HG03135 (cell line): ENCODE data around the gene MYO9B.
A peak's percentile ranks its signal among the peaks of the same experiment; 100 is the strongest.

ENCODE experiments used
- ATAC-seq: cut with Tn5 transposase; IDR thresholded peaks from one replicate; pipeline ENCODE4 v1.9.1; 2021; ENCODE audit warnings: mild to moderate bottlenecking, moderate library complexity; ENCODE audit not compliant: unreplicated experiment

Gene MYO9B

GRCh38 chr19:17075035-17075863, at the start of gene MYO9B, which contains the start of gene HAUS8:
MYO9B (plus strand) TSS chr19:17075777; CDS start chr19:17101718, 25,941 bp downstream.
HAUS8 (minus strand) TSS chr19:17075452; CDS start chr19:17075422, 30 bp downstream.
- ATAC-seq: peak; percentile 75

GRCh38 chr19:17025991-17026658, 49.5 kb upstream of the MYO9B start:
- ATAC-seq: no peak

GRCh38 chr19:17026706-17027534, 48.7 kb upstream of the MYO9B start, which contains the start of gene CPAMD8:
CPAMD8 (minus strand) TSS chr19:17026810; CDS start chr19:17026642, 168 bp downstream.
- ATAC-seq: no peak

GRCh38 chr19:17027535-17027975, 48.0 kb upstream of the MYO9B start:
- ATAC-seq: no peak

GRCh38 chr19:17031741-17032140, 43.8 kb upstream of the MYO9B start:
- ATAC-seq: no peak

- no peak for ATAC-seq
These were observed 39.6 kb upstream of the MYO9B start for GRCh38 chr19:17035842-17036424.

- no peak for ATAC-seq
These were observed 38.9 kb upstream of the MYO9B start for GRCh38 chr19:17036640-17037039.

- no peak for ATAC-seq
These were observed 38.4 kb upstream of the MYO9B start for GRCh38 chr19:17037184-17037583.

- no peak for ATAC-seq
These were observed 37.5 kb upstream of the MYO9B start for GRCh38 chr19:17037966-17038500.

GRCh38 chr19:17041976-17042375, 33.6 kb upstream of the MYO9B start:
- ATAC-seq: no peak

GRCh38 chr19:17043744-17044143, 31.8 kb upstream of the MYO9B start:
- ATAC-seq: no peak

GRCh38 chr19:17045907-17046502, 29.6 kb upstream of the MYO9B start:
- no peak for ATAC-seq

- ATAC-seq: no peak
These were observed 26.6 kb upstream of the MYO9B start for GRCh38 chr19:17048885-17049453.

GRCh38 chr19:17049711-17050280, 25.8 kb upstream of the MYO9B start:
- no peak for ATAC-seq

- no peak for ATAC-seq
These were observed 23.1 kb upstream of the MYO9B start for GRCh38 chr19:17052439-17052838.

GRCh38 chr19:17054746-17055145, 20.8 kb upstream of the MYO9B start:
- ATAC-seq: no peak

- ATAC-seq: no peak
These were observed 19.9 kb upstream of the MYO9B start for GRCh38 chr19:17055636-17056035.

- no peak for ATAC-seq
These were observed 17.3 kb upstream of the MYO9B start for GRCh38 chr19:17058236-17058635.

- no peak for ATAC-seq
These were observed 14.8 kb upstream of the MYO9B start for GRCh38 chr19:17060802-17061201.
